ENCODE results near the gene TLR10. TPM values are rescaled to one million over a fixed set of nuclear protein-coding genes. Genes with fewer than 3 reads are reported as not detected.

Gene TLR10
- total and polyA plus RNA-seq, 9 of the 15 experiments (the other 6 are each of a cell fraction or from before 2014, with no cell fraction given), result 0.03 to 0.05 TPM; not detected in 7

DNA sequence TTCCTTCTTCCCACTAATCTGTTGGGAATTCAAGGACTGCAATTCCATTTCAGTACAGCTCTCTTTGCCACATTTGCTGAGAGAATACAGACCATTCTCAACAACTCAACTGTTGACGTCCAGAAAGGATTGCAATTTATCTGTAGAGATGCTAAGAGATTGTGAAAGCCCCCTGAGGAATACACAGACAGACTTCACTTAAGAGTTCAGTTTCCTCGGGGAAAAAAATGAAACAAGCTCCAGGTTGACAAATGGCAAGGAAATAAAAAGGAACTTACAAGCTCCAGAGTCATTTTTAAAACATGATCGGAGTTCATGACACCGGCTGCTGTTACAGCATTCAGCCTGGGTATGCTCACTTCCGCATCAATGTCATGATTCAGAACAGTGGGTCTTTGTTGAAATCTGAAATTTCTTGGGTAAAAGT is 13.8 kb downstream of the TLR10 start:
- intact Hi-C loops (cut with micrococcal nuclease), result no loop called here
- ChIA-PET CTCF (ENCODE audit: low intra/inter-chr PET ratio) (no interaction called here), POLR2A (interaction anchor here (1.0 kb wide), 1 partner anchor 110 kb away, joined by 3 read pairs; no protein-coding TSS in a partner anchor)
- H3K36me3 ChIP-seq (ENCODE audit: control insufficient read depth, insufficient read depth, low read length), result no peaks in the 10 kb centered on the region
- peaks cover 7 to 18% of the 10 kb centered on the region in 2 experiments; a peak in 3 of 5 replicates for H3K27me3 ChIP-seq (ENCODE audit: control insufficient read depth in 2 of 2, insufficient read depth in 2 of 2, low read length in 2 of 2)
- no peak overlapping the region for H3K4me2 ChIP-seq (ENCODE audit: insufficient read depth, low read length)
- H3K9me1 ChIP-seq (ENCODE audit: control insufficient read depth, insufficient read depth, low read length), result no peaks in the 10 kb centered on the region
- no peaks in the 10 kb centered on the region for H3K79me2 ChIP-seq (ENCODE audit: control insufficient read depth, insufficient read depth, low read length)
- H3K4me1 ChIP-seq (replicated peaks in 1 of 2; ENCODE audit: control insufficient read depth in 2 of 2, insufficient read depth in 2 of 2, low read length in 2 of 2), result no peaks in the 10 kb centered on the region
- no peak overlapping the region for H3K9ac ChIP-seq (ENCODE audit: insufficient read depth in 1 of 2, low read depth in 2 of 2, low read length in 2 of 2)
- no peak overlapping the region for H3K27ac ChIP-seq (ENCODE audit: extremely low read depth, low read depth, low read length)
- no TSS peak for BruUV-seq (replicated peaks)
- no peak overlapping the region for H2AFZ ChIP-seq (ENCODE audit: low read depth, low read length)
- ATAC-seq (no peak), DNase-seq (ENCODE audit: extremely low read depth in 1 of 4, low spot score in 3 of 4) (no peak), FAIRE-seq (no peak)
- no peaks in the 10 kb centered on the region for H3K9me3 ChIP-seq (replicated peaks; ENCODE audit: control insufficient read depth, insufficient read depth, low read depth, low read length)
- in situ Hi-C loops (cut with MboI), result loop anchor here (10.0 kb wide), 1 partner anchor 376 kb away; no protein-coding TSS in a partner anchor
- no peaks in the 10 kb centered on the region for H4K20me1 ChIP-seq (replicated peaks; ENCODE audit: control insufficient read depth, insufficient read depth, low read length)
- H3K4me3 ChIP-seq, result no peak overlapping the region
- WGBS (ENCODE audit: insufficient coverage, low coverage, missing lambda C conversion rate), result 13% methylated on average over 5 of the region's 5 CpGs
- TF ChIP-seq, protein P1, sequence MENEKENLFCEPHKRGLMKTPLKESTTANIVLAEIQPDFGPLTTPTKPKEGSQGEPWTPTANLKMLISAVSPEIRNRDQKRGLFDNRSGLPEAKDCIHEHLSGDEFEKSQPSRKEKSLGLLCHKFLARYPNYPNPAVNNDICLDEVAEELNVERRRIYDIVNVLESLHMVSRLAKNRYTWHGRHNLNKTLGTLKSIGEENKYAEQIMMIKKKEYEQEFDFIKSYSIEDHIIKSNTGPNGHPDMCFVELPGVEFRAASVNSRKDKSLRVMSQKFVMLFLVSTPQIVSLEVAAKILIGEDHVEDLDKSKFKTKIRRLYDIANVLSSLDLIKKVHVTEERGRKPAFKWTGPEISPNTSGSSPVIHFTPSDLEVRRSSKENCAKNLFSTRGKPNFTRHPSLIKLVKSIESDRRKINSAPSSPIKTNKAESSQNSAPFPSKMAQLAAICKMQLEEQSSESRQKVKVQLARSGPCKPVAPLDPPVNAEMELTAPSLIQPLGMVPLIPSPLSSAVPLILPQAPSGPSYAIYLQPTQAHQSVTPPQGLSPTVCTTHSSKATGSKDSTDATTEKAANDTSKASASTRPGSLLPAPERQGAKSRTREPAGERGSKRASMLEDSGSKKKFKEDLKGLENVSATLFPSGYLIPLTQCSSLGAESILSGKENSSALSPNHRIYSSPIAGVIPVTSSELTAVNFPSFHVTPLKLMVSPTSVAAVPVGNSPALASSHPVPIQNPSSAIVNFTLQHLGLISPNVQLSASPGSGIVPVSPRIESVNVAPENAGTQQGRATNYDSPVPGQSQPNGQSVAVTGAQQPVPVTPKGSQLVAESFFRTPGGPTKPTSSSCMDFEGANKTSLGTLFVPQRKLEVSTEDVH (IDR thresholded peaks at IDR 0.05; ENCODE audit: low read depth, partially characterized antibody), result no peak
- TF ChIP-seq ZNF174 (CRISPR knock-in tag; IDR thresholded peaks at IDR 0.05), result no peak
- no peak for TF ChIP-seq ETV6 (IDR thresholded peaks at IDR 0.05; ENCODE audit: borderline replicate concordance in 1 of 2, low read depth in 2 of 2, low read length in 1 of 2)
- TF ChIP-seq ETV6 (CRISPR knock-in tag; IDR thresholded peaks at IDR 0.05; ENCODE audit: borderline replicate concordance), result no peak
- TF ChIP-seq, protein P2, sequence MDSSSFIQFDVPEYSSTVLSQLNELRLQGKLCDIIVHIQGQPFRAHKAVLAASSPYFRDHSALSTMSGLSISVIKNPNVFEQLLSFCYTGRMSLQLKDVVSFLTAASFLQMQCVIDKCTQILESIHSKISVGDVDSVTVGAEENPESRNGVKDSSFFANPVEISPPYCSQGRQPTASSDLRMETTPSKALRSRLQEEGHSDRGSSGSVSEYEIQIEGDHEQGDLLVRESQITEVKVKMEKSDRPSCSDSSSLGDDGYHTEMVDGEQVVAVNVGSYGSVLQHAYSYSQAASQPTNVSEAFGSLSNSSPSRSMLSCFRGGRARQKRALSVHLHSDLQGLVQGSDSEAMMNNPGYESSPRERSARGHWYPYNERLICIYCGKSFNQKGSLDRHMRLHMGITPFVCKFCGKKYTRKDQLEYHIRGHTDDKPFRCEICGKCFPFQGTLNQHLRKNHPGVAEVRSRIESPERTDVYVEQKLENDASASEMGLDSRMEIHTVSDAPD (CRISPR knock-in tag; IDR thresholded peaks at IDR 0.05), result no peak
- TF ChIP-seq MYBL2 (IDR thresholded peaks at IDR 0.05; ENCODE audit: low read depth), result no peak
- no peak for TF ChIP-seq MYBL2 (CRISPR knock-in tag; IDR thresholded peaks at IDR 0.05; ENCODE audit: borderline replicate concordance)
- TF ChIP-seq CEBPG (CRISPR knock-in tag; IDR thresholded peaks at IDR 0.05), result no peak
- TF ChIP-seq CEBPG (tag; conservative IDR thresholded peaks at IDR 0.05 in 1 of 2, IDR thresholded peaks at IDR 0.05 in 1 of 2), result no peak
- TF ChIP-seq, protein P3, sequence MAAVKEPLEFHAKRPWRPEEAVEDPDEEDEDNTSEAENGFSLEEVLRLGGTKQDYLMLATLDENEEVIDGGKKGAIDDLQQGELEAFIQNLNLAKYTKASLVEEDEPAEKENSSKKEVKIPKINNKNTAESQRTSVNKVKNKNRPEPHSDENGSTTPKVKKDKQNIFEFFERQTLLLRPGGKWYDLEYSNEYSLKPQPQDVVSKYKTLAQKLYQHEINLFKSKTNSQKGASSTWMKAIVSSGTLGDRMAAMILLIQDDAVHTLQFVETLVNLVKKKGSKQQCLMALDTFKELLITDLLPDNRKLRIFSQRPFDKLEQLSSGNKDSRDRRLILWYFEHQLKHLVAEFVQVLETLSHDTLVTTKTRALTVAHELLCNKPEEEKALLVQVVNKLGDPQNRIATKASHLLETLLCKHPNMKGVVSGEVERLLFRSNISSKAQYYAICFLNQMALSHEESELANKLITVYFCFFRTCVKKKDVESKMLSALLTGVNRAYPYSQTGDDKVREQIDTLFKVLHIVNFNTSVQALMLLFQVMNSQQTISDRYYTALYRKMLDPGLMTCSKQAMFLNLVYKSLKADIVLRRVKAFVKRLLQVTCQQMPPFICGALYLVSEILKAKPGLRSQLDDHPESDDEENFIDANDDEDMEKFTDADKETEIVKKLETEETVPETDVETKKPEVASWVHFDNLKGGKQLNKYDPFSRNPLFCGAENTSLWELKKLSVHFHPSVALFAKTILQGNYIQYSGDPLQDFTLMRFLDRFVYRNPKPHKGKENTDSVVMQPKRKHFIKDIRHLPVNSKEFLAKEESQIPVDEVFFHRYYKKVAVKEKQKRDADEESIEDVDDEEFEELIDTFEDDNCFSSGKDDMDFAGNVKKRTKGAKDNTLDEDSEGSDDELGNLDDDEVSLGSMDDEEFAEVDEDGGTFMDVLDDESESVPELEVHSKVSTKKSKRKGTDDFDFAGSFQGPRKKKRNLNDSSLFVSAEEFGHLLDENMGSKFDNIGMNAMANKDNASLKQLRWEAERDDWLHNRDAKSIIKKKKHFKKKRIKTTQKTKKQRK (IDR thresholded peaks at IDR 0.05; ENCODE audit: borderline replicate concordance, low read depth, low read length), result no peak
- no peak for TF ChIP-seq HDAC1 (IDR thresholded peaks at IDR 0.05)
- TF ChIP-seq MCM5 (IDR thresholded peaks at IDR 0.05; ENCODE audit: low read depth), result no peak
- no peak for TF ChIP-seq CCAR2 (IDR thresholded peaks at IDR 0.05; ENCODE audit: low read depth, low read length)
- no peak for TF ChIP-seq TRIM28 (IDR thresholded peaks at IDR 0.05)

Data from K562 (cell line).